Middle frontal gyrus (tissue), 1 donor: ENCODE measurements around the gene SDC3.

Source experiments
- DNase-seq: peaks from one replicate; pipeline ENCODE4 v3.0.0-alpha.2; 2015; ENCODE audit warnings: low spot score; ENCODE audit errors: extremely low spot score

Gene SDC3

DNA sequence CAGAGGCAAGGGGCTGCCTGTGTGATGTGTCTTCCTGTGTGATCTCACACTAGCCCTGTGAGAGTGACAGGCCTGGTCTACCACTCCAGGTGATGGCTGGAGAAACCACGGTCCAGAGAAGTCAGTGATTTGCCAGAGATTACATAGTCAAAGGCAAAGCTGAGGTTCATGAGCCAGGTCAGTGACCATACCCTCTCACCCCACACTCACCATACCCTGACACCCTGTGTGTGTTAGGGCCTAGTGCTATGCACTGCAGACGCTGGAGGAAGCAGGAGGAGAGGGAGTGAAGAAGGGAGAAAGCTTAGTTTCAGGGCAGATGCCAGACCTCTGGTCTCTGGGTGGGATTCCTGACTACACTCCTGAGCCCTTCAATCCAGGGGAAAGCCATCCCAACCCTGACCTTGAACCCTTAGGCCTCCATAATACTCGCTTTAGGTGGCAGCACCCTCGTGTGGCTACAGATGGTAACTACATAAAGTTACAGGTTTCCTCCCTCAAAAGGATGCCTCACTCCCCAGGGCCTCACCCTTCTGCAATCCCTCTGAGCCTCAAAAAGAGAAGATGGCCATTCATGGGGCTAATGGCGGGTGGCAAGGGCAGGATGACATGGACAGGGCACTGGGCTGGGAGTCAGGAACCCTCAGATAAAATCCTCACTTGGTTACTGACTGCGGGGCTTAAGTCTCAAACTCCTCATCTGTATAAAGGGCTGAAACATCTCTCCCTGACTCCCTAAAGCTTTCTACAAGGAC is 20.8 kb upstream of the SDC3 start:
- DNase-seq = no peak

DNA sequence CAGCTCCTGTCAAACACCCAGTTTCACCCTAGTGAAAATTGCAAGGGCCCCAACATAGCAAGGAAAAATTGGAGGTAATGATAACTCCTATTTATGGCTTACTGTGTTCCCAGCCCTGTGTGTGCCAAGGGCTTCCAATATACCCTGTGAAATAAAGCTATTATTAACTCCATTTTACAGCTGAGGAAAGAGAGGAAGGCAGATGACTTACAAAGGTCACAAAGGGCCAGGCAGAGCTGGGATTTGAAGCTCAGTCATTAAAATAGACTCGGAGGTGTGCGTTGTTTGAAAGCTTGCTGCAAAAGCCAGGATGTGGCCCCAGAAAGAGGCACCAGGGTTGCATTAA is 20.2 kb upstream of the SDC3 start:
- DNase-seq = no peak

DNA sequence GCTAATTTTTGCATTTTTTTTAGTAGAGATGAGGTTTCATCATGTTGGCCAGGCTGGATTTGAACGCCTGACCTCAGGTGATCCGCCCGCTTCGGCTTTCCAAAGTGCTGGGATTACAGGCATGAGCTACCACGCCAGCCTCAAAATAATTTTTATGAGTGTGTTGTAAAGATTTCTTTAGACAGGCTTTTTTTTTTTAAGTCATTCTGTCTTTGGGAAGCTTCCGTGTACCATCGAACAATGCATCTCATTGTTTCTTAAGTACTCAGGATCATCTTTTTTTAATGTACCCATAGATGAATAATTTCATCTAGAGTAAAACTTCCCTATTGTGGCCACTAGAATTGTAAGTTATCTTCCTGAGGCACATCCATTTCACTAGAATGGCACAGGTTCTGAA is 19.6 kb upstream of the SDC3 start:
- DNase-seq = no peak

DNA sequence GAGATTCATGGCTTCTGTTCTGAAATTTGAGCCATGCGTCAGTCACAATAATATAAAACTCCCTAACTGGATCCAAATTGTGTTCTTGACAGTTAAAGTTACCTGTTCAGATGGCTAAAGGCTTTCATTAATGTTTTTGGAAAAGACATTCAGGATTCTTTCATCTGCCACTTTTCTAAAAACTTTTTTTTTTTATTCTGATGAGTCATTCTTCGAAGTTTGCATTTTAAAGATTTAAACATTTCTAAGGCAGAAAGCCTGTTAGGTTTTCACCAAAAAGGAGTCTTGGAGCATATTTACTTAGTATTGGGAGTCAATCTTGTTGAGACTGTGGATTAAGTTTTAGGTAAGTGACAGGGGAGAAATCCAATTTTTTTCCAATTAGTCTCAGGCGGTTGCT is 18.9 kb upstream of the SDC3 start:
- DNase-seq = no peak

DNA sequence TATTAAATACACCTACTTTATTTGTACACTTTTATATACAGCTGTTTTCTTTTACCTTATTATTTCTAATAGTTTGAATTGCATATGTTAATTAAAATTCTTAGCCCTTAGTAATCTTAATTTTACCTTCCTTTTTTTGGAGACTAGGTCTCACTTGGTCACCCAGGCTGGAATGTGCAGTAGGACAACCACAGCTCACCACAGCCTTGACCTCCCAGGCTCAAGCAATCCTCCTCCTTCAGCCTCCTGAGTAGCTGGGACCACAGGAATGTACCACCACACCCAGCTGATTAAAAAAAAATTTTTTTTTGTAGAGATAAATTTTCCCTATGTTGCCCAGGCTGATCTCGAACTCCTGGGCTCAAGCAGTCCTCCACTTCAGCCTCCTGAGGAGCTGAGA is 15.0 kb upstream of the SDC3 start:
- DNase-seq = no peak

DNA sequence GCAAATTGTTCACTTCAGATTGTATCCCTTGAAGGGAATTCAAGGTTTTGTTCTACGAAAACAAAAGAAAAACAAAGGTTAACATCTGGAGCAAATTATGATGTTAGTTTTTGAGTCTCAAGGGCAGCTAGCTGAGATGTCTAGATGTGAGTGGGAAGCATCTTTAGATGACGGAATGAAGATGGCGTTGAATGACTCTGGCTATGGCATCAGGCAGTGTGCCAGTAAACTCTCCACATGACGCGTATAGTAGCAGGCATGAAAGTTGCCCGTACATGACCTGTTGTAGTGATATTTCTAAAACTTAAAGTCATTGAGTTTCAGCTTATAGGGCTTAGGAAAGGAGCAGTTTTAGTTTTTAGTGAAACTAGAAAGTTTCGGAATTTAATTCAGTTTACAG is 12.3 kb upstream of the SDC3 start:
- DNase-seq = no peak

DNA sequence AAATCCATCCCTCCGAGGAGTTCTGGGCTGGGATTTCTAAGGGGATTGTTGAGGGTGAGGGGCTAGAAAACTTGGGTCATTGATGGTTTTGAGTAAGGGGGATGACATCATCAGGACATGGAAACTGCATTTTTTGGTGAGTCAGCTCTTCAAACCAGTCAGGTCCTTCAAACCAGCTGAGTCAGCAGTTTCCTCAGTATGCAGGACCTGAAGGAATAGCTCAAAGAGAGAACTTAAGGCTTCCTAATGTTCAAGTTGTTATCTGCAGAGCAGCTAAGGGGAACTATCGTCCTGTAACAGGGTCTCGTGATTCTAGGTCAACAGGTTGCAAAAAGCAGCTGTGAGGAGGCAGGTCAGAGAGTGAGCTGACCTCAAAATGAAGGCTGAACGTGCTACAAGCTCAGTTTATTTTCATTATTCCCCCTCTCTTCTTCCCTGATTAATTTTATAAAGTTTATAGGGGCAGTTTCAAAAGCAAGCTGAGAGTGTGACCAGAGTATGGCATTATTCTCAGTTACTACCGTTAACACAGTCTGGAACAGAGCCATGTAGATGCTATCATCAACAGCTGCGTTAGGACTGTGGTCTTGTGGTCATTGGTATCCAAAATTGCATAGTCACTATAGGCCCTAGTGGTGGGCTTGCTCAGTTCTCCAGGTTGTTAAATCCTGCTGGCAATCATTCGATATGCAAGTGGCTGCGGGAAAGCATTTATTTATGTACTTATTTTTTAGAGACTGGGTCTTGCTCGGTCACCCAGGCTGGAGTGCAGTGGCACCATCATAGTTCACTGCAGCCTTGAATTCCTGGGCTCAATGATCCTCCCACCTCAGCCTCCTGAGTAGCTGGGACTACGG is 10.7 kb upstream of the SDC3 start:
- DNase-seq = no peak

DNA sequence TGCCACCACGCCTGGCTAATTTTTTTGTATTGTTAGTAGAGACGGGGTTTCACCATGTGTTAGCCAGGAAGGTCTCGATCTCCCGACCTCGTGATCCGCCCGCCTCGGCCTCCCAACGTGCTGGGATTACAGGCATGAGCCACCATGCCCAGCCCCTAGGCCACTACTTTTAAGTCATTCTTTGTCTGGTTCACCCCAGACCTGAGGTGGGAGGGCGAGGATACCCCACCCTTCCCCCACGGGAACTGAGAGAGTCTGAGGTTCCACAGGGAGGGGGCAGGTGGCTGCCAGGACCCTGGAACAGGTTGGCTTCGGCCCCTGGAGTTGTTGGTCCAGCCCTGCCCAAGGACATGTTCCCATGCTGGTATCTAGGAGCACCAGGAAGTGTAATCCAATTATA is 7.7 kb upstream of the SDC3 start:
- DNase-seq = no peak

DNA sequence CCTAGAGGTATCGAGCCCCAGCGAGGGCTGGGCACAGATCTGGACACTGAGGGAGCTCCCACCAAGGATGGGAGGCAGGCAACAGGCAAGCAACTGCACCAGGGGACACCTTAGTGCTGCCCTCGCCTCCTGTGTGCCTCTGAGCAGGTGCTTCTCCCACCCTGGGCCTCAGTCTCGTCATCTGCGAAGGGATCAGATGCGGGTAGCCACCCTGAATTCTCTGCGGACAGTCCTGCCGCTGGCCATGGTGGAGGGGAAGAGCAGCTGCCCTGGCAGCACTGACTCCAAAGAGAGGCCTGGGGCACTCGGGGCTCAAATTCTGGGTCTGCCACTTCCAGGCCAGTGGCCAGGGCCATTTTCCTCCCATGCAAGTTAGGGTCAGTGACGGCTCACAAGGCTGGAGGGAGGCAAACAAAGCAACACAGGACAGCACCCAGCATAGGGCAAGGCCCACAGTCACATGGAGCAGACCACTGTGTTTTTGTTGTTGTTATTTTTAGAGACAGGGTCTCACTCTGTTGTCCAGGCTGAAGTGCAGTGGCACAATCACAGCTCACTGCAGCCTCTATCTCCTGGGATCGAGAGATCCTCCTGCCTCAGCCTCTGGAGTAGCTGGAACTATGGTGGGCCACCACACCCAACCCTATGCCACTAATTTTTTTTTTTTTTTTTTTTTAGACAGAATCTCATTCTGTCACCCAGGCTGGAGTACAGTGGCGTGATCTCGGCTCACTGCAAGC is 7.1 kb upstream of the SDC3 start:
- DNase-seq = no peak

DNA sequence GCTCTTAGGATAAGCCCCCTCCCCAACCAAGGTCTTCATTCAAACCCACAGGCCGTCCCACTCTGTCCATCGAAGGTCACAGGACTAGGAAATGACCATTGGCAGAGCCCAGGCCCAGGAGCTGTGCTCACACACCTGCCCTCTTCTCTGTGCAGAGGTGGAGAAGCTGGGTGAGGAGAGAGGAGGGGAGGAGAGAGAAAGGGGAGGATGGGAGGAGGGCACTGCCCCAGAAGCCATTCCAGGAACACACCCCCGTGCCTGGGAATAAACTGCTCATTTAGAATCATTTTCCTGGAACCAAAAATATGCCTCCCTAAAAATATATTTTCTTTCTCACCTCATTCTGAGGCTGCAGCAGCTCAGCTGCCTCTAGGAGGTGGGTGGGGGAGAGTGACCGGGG is 6.4 kb upstream of the SDC3 start:
- no peak for DNase-seq

DNA sequence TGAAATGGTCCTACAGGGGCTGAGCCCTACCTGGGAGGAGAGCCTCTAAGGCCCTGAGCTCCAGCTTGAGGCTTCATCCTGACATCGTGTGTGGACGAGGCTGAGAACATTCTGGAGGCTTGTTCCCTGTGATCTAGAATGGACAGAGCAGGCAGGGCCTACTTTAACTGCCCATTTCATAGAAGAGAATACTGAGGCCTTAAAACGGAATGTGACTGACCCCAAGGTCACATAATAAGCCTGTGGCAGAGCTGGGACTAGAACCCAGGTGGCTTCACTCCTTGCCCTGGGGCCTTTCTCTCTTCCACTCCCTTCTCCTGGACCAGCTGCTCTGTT is 6.0 kb upstream of the SDC3 start:
- DNase-seq = no peak

DNA sequence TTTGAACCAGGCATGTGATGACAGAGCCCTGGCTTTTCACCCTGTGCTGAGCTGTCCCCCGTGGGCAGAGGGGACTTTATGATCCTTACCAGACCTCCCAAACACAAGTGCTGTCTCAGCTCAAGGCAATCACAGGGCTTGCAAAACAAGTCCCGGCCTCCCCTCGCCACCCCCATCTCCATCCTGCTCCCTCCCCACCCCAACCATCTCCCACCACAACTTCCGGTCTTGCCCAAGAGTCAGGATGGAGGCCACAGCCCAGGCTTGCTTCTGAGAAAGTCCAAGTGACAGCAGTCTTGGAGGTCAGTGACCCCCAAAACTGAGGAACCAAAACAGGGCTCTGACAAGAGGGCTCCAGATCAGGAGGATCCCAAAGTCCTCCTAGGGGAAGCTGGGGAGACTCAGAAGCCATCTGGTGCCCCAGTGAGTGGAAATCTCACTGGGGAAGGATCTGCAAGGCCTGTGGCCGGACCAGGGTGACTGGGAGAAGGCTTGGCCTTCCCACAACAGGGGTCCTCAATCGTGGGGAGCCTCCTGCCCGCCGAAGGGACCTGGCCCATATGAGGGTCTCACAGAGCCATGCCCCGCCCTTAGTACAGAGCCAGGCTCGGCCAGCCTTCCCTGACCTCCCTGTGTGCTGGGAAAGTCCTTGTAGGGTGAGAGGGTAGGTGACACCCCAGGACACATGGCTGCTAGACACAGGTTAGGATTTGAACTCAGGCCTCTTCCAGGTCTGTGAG is 4.5 kb upstream of the SDC3 start:
- DNase-seq = no peak

DNA sequence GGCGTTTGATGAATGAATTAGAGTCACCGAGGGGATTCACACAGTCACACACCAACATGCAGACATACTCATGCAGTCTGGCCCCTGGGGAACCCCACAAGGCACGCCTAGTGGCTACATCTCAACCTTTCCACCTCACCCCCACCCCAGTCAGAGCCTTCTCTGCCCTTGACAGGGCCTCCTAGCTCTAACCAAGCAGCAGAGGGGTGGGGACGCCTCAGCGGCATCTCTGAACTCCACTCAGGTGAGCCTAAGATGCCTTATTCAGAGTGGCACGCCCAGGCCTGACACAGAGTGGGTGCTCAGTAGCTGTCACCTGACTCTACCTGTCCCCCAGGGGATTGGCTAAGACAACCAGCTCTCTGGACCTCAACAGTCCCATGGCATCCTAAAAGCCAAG is 3.7 kb upstream of the SDC3 start:
- DNase-seq = no peak

DNA sequence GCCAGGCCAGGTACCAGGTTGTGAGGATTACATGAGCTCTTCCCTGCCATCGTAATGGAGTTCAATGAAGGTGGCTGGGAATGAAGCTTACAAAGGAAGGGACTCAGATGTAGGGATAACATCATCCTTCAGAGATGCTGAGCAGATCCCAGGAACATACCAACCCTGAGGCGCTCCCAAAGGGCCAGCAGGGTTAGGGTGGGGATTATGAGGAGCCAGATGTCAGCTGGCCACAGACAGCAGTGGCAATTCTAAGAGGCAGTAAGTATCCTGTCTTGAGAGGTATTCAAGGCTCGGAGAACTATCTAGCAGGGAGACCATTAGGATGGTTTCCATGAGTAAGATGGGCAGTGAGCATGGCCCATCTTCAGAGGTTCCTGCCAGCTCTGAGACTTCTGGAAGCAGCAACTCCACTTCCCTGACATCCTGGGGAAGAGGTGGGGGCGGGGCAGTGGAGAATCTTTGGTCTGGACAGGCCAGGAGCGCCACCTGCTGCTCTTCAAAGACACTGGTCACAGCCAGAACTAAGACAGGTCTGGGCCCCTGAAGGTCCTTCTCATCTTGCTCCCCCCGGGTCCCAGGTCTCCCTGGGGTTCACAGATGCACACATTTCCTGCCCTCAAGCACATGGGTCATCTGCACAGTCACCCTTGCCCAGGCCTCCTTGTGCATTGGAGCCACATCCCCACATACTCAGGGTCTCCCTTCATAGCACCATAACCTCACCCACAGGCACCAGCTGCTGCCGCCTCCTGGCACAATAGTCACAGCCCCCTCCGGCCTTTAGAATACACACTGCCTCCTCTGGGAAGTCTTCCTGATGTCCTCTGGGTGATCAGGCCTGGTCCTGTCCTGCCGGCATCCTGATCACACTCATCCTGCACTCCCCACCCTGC is 2.7 kb upstream of the SDC3 start:
- peak; percentile 74 for DNase-seq

DNA sequence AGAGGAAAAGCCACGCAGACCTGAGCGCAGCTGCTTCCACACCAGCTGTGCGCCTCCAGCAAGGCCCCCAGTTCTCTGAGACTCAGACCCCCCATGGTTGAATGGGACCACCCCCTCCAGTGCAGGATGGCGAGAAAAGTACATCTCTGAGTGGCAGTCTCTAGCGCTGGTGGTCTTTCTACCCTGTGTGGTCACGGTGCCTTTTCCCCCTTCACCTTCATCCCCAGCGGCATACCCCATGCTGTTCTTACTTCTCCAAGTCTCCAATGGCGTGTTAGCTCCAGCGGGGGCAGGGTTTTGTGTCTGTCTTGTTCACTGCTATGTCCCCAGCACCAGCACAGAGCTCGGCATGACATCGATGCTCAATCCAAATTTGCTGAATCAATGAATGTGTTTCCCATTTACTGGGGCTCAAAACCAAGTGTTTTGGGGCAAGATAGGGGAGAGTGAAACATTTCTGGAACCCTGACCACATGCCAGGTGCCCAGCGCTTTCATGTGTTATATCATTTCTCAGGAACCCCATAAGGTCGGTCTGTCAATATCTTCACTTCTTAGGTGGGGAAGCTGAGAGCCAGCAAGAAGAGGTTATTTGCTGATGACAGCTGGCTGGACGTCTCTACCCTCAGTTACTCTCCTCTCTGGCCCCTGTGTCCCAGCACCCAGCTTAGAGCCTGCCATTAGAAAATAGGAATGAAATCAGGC is 959 bp upstream of the SDC3 start:
- no peak for DNase-seq

DNA sequence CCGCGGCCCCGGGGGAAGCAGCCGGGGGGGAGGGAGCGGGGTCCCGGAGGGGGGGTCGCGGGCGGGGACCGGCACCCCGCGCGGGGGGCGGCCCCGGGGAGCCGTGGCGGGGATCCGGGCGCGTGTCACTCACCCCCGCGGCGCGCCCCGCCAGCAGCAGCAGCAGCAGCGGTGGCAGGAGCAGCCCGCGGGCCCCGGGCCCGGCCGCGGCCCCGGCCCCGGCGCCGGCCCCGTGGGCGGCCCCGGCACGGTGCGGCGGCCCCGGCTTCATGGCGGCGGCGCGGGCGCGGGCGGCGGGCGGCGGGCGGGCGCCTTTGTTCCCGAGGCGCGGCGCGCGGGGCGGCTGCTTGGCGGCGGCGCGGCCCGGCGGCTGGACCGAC is 252 bp downstream of the SDC3 start:
- no peak for DNase-seq

DNA sequence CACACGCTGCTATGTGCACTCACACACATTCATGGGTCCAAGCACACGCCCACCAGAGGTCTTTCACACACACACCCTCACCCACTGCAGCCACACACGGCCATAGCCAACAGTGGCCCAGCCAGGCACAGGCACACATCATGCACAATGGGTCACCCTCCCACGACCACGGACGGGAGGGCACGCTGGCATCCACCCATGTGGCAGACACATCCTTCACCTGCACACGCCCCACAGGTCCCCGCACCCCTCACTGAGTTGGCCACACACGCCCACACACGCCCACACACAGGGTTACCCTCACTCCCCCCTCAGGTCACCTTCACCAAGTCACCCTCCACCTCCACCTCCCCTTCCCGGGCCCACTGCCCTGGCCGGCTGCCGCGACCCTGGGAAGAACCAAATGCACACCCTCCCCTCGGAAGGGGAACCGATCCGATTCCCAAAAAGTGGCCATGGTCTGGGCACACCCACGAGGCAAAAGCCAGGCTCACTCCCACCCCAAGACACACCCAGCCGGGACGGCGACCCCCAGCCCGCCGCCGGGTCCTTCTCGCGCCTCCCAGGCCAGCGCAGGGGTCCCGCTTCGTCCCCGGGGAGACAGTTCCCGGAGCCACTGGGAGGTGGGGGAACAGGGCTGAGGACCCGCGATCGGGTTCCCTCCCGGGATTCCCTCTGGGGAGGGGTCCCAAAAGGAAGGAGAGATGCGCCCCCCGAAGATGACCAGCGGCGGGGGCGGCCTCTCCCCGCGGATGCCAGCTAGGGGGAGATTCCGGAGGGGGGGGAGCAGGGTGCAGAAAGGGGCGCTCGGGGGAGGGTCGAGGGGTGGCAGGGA is 860 bp downstream of the SDC3 start:
- DNase-seq = no peak

DNA sequence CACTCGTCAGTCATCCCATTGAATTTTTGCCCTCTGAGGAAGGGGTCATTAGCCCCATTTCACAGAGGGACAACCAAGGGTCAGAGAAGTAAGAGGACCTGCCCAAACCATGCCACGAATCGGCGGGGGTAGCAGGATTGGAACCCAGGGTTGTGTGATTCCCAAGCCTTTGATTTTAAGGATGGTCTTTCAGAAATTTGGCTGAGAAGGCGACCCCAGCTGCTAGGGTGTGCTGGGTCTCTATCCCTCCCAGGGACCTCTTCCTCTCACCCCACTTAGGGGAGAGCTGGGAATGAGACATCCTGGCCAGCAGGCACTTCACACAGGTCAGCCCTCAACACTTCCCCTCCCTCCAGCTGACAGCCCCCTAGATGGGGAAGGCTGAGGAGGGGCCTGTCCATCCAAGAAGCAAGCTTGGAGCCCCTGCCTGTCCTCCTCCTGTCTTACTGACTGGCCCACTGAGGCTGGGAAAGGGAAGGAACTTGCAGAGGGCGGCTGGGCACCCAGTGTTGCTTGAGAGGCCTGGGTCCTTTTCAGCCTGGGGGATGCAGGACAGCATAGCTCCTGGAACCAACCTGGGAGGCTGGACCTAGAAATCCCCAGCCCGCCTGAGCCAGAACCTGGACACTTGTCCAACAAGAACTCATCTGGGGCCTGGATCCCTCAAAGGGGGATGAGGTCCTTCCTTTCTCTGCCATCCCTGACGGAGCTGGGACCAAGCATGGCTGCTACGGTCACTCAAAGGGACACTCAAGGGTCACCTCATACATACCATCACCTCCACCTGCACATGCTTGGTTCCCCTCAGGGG is 1.7 kb downstream of the SDC3 start:
- no peak for DNase-seq
